ENCODE results near the gene TASOR2. TPM values are rescaled to one million over a fixed set of nuclear protein-coding genes. Genes with fewer than 3 reads are reported as not detected.

Gene TASOR2
- total RNA-seq, 1 donor from 2014 or later: 110 TPM

Other genes starting within 250 kb of the TASOR2 start
- not detected in 2 replicates for gene CALML5, start 185.3 kb upstream of the TASOR2 start, total RNA-seq
- not detected in 2 replicates for gene CALML3, start 159.9 kb upstream of the TASOR2 start, total RNA-seq
- gene ASB13, start 18.2 kb upstream of the TASOR2 start, total RNA-seq: 12.7 and 16.6 TPM in 2 replicates
- 411 and 630 TPM in 2 replicates for gene GDI2, start 128.6 kb downstream of the TASOR2 start, total RNA-seq
- gene ANKRD16, start 205.1 kb downstream of the TASOR2 start, total RNA-seq: 6.4 and 8.2 TPM in 2 replicates
- gene FBH1, start 205.4 kb downstream of the TASOR2 start, total RNA-seq: 80.2 and 110 TPM in 2 replicates